ENCODE data around the gene BRWD1.

BRWD1 gene

DNA sequence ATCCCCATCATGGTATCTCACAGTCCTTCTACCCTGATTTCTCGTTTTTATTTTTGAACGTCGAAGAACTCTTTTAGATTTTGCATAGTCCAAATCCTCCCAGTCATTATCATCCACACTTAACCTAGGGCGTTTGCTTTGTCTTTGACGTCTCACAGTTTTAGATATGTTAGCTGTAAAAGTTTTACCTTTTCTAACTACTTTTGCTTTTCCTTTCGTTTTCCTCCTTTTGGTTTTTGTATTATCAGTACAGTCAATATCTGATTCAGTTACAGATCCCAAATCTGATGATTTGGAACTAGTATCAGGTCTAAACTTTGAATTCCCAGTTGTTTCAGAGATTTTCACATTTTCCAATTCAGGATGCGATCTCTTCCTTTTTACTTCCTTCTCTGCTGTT lies 117.1 kb downstream of the BRWD1 start:
- no peak for DNase-seq

DNA sequence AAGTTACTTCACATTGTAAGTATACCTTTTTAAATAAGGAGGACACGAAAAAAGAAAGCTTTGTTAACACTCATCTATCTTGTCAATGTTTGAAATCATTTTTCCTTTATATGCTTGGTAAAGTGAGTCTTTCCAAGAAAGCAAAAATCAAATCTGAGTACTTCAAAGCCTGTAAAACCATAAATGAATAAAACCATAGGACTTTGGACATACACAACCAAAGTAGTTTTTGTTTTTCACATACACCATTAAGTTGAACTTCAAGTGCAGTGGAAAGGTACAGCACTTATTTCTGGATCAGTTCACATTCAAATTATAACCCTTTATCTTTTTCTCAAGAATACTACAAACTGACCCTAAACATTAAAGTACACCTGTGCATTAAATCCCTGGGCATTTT lies 120.1 kb downstream of the BRWD1 start:
- no peak for DNase-seq

DNA sequence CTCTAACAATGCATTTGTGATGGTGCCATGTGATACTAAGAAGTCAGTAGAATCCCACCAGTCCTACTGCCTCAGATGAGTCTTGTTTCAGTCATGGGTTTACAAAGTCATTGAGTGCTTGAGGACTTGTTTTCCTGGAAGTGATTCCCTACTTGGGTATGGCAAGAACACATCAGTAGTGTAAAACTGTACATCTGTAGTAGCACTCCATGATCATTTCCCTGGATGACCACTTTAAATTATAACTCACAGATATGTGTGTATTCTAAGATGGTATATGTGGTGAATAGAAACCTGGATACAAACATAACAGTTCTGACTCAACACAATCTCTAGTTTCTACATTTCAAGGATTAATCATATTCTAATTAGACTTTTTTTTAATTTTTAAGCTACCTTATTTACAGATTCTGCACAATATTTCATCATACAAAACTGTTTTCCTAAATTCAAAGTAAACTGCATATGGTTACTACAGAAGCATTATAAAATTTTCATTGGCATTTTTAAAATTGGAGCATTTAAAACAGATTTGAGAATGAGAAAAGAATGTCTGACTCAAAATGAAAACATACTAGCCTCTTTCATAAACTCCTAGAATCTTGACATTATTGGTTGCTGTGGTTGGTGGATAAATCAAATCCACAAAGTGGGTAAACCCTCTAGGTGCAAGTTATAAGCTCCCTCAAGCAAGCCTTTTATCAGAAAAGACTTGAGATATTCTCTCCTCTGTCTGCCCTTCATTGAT lies 123.4 kb downstream of the BRWD1 start:
- DNase-seq, result no peak

DNA sequence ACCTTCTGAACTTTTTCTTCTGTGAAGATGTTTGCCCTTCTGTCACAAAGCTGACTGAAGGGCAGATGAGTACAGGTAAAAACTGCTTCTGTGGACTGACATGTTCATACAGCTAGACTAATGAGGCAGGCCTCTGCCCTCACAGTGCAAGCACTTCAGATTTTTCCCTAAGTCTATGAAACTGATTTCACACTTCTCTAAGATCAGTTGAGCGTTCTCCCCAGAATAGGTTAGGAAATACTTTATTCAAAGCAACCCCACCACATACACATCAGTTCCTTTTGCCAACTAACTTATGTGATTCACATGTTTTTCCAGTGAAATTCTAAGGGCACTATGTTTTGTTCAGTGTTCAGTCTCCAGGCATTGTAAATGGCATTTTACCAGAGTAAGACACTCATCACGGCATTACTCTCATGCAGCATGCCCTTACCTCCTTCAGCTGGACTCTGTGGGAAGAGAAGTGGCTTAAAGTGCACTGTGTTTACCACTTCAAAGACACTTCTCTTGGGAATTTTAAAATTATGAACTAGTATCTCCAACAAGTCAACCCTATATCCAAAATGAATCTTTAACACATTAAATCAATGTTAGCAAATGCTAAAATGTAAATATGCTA lies 124.8 kb downstream of the BRWD1 start:
- no peak for DNase-seq

DNA sequence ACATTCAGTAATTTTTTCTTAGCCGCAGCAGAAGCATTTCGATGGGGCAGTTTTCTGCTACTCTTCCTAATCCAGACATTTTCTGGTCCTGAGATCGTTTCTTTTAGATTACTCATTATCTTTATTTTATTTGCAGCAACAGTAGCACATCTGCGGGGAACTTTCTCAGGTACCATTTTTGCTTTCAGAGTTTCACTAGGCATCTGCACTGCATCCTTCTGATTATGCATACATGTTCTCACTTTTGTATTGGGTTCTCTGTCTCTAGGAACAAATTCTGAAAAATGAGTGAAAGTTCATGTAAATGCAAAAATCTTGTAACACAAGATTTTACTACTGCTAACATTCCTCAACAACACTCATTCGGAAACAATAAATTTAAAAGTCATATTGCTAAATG lies 126.3 kb downstream of the BRWD1 start:
- no peak for DNase-seq

DNA sequence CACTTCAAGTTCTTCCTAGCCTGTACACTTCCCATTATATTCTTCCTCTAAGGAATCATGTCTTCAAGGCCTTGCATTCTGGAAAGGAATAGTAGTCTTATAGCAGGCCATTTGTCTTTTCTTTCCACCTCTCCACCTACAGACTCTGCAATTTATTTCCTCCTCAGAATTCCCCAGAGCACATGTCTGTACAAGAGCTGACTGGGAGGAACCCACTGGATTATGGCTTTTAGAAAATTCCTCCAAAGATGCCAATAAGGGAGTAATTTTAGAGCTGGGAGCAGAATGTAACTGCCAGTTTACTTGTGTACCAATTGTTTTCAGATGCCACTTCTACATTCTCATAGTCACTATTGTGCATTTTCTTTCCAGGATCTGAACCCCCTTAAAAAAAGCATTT lies 126.8 kb downstream of the BRWD1 start:
- no peak for DNase-seq

DNA sequence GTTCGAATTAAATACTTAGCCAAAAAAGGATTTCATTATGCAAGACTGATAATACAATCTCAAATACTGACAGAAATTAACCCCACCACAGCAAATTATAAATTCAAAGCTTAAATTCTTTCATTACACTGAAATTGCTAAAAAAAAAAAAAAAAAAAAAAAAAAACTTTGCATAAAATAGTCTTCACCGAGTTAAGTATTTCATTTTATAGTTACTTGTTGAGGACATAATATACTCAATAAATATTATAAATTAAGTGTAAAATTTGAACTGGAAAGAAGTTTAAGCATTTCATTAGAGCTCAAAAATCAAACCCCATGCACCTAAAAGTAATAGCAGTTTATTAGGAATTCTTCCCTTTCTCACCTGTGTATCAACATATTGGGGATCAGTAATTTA lies 128.3 kb downstream of the BRWD1 start:
- DNase-seq, result no peak

DNA sequence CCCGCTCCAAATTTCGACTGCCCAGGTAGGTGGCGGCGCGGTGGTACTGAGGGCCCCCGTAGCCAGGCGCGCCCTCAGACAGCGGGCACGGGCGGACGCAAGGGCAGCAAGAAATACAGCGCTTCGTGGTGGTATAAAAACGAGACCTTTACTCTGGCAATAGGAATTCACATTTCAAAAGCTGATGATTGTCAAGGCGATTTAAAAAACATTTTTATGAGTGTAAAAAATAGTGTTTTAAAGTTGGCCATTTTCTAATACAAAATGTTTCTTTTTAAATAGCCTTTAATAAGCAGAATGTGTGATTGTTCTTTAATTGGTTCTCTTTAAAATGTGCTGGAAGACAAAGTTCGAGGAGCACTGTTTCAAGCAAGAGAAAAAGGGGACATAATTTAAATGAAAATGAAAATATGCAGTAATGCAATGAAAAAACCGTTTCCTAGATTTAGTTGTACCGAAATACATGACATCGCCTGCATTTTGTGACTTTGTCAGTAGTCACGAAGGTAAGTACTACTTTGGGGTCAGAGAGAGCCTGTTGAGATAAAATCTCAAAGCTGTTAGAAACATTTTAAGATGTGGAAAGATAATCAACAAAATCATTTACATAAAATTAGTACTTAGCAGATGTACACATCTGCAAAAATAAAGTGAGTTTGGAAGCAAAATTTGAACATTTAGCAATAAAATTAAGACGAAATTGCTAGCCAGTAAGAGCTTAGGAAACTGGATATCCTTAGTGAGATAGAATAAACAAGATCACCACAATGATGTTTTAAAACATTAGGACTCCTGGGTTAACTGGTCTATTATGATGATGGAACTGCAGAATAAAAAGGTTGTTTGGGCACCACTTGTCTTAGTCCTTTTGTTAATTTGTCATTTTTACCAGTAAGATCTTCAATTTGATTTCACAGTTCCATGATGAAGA lies 129.1 kb downstream of the BRWD1 start:
- no peak for DNase-seq

DNA sequence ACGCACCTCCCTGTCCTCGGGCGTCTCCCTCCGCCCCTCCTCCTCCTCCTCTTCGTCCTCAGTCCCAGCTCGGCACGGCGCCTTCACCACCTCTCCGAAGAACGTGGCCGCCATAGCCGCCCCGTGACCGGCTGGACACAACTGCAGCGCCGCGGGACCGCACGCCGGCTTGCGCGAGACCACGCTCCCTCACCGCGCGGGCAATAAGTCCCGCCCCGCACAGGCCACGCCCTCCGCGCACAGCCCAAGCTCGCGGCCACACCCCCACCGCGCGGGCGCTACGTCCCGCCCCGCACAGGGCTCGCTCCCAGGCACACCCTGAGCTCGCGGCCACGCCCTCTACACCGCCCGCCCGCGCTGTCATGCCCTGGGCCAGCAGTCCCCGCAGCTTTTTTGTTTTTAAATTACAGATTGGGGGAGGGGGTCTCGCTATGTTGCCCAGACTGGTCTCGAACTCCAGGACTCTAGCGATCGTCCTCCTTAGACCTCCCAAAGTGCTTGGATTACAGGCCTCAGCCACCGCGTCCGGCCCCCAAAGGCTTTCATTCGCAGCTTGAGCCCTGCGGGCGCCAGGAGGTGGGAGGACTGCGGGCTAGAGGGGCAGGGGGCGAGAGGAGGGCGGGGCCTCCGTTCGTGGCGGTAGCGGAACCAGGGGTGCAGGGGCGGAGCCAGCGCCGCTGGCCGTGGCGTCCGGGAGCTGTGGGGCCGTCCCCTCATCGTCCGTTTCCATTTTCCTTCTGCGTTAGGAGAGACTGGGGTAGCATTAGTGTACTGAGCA lies 130.0 kb downstream of the BRWD1 start, which contains the start of gene PSMG1:
PSMG1 (minus strand) TSS at position 180 of the 778 bp plus-strand sequence; CDS start at position 114, 66 bp downstream.
- DNase-seq, result peak; percentile 97 to 98

DNA sequence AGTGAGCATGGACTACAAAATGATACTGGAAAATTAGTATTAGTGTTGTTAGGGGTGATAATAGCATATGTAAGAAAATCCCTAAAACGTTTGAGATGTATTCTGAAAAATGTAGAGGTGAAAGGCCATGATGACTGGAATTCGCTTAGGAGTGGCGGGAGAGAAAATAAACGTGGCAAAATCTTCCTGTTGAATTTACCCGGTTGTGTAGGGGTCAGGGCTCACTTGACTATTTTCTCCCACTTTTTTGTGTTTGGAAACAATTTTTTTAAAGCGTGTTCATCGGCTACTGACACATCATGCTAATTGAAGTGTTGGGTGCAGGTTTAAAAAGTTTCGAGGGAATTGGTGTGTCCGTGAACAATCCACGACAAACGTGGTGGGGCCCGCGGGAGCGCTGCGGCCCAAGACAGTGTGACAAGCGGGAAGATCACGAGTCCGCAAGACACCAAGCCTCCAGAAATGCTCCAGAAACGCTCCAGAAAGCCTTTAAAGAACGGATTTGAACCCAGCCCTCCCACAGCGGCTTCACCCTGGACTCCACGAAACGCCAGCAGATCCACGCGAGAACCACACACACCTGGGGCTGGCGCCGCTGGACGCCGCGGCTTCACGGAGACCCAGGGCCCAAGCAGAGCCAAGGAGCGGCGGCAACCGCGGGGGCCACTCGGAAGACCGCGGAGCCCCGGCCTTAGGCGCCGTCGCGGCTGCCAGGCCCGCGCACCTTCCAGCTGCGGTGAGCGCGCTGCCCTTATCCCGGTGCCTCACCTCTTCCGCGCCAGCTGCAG lies 130.8 kb downstream of the BRWD1 start:
- no peak for DNase-seq

DNA sequence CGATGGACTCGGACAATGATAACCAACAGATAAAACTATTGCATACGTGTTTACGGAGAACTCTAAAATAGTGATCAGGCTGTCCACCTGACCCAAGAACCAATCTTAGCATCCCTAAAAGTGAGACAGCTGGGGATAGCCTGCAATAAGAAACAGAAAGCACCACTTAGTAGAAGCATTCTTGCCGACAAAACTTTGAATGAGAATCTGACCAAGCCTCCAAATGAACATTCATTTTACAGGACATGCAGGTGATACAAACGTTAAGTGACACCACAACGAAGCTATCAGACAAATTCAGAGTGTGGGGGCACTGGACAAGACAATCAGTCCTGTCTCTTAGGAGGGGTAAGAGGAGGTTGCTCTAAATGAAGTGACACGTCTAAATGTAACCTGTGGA lies 131.4 kb downstream of the BRWD1 start:
- DNase-seq, result no peak

DNA sequence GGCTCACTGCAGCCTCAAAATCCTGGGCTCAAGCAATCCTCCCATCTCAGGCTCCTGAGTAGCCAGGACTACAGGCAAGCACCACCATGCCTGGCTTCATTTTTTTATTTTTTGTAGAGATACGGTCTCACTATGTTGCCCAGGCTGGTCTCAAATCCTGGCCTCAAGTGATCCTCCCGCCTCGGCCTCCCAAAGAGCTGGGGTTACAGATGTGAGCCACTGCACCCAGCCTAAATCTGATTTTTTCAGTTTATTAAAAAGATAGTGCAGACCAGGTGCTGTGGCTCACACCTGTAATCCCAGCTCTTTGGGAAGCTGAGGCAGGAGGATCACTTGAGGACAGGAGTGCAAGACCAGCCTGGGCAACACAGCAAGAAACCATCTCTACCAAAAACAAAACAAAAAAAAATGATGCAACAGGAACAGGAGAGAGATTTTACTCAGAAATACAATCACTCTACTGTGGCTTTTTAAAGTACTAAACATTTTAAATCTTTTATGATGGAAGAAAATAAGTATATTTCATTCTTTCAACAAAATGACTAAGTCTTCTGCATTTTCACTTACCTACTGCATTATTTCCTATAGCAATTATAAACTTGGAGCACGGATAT lies 132.1 kb downstream of the BRWD1 start:
- DNase-seq, result no peak

DNA sequence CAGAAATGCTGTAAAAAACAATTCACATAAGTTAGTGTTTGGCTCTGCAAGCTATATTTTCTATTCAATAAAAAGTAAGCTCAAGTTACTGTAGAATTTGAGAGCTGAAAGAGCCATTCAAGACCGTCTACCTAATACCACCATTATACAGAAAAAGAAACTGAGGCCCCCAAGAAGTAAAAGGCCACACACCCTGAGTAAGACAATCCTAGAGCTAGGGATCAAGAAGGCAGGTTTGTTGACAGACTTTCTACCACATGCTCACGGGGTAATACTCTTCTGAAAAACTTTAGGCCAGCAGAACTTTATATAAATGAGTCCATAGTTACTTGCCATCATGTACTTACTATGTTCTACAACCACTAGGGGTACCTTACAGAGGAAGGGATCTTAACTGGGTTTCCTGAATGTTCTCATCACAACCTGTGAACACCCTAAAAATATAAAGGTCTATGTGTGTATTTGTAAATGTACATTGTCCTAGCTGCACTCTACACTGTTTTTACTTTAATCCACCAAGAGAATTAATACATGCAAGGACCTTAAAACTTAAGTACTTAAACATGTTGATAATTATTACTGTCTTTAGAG lies 132.9 kb downstream of the BRWD1 start:
- no peak for DNase-seq

DNA sequence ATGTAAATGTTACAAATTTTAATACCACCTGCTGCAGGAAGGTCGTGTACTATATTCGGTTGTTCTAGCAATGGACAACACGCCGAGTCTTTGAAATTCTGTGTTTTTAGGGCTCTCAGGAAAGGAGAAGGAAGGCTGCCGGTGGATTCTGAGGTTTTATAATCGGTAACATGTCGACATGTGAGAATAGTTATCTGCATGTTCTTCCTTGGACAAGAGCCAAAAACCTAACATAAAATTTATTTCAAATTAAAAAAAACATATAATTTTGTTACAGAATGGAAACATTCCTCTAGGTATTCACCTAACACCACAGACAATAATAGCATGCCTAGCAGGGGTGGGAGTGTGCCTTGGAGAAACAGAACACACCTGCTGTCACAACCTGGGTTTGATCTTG lies 135.0 kb downstream of the BRWD1 start:
- no peak for DNase-seq

DNA sequence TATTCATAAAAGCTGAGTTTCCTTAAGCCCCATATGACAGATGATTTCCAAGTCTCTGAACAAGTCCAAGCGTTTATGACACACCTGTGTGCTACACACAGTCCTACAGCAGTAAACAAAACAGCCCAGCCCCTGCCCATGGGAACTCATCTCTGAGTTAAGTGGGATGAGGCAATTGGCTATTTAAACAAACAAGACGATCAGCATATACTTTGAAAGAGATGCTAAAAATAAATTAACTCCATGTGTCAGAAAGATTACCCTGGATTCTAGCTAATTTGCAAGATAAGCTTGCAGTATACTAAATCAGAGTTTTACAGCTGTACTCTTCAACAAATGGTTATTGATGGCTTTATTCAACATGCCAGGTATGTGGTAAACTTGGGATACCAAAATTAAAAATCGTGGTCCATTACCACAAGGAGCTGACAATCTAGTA lies 137.1 kb downstream of the BRWD1 start:
- no peak for DNase-seq

DNA sequence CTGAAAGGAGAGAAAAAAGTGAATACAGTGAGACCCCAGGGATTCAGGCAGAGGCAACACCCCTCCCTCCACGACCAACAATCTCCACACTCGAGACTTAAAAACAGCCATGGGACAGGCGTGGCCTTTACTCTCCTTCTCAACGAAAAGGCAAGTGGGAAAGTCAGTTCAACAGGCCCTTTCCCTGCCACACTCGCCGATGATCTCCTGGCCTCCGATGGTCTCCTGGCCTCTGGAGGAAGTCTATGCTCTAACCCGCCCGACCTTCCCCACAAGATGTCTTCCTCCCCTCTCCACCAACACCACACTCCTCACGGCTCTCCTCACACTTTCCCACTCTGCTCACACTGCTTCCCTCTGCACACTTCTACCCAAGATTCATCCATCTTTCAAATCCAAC lies 137.8 kb downstream of the BRWD1 start:
- DNase-seq, result no peak

DNA sequence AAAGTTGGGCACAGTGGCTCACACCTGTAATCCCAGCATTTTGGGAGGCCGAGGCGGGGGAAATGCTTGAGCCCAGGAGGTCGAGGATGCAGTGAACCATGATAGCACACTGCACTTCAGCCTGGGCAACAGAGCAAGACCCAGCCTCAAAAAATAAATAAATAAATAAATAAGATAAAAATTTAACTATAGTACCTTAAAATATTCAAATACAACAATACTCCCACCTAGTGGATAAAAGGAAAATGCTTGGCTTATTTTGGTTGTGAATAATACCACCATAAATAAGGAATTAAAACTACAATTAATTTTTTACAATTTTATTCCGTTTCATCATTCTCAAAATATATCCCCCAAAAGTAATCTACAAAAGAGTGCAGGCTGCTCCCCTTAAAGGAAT lies 138.3 kb downstream of the BRWD1 start:
- DNase-seq, result no peak

DNA sequence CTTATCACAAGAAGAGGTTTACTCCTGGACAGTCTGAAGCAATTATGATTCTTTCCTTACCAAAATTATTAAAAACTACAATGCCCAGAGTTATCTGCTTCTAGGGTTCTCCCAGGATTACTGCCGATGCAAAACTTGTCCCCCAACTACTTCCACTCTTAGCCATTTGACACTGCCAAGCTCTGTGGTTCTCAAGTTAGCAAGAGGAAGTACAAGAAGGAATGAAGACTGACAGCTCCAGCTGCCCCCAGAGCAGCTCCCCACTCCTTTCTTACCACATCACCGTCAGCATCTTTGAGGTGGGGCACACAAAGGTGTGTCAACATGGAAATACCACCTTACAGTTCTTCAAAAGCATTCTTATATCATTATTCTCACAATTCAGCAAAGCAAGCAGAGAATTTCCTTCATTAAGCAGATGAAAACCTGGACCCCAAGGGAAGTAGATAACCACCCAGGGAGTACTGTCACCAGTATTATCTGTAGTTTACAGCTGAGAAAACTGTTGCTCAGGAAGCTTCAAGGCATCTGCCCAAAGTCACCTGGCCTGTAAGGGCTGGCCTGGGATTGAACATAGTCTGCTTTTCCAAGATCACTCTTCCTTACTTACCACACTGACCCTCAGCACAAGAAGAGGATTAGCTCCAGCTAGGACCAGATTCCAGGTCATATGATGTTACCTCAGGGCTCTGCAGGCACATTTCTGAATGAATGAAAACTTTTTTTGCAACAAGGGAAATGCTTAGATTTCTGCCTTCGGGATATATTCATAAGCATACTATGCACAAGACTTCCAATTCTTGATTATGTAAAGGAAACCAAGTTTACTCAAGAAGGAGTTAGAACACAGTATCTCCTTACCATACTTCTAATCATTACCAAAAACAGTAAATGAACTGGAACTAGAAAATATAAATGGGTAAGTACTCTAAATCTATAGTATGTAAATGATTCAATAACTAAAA lies 139.4 kb downstream of the BRWD1 start:
- DNase-seq, result no peak

DNA sequence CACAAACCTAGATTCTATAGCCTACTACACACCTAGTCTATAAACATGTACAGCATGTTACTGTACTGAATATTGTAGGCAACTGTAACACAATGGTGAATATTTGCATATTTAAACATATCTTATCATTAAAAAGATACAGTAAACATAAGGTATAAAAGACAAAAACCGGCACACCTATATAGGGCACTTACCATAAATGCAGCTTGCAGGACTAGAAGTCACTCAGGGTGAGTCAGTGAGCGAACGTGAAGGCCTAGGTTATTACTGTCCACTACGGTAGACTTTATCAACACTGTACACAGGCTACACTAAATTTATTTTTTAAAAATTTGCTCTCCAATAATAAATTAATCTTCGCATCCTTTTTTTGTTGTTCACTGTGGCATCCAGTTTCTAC lies 143.5 kb downstream of the BRWD1 start:
- no peak for DNase-seq

DNA sequence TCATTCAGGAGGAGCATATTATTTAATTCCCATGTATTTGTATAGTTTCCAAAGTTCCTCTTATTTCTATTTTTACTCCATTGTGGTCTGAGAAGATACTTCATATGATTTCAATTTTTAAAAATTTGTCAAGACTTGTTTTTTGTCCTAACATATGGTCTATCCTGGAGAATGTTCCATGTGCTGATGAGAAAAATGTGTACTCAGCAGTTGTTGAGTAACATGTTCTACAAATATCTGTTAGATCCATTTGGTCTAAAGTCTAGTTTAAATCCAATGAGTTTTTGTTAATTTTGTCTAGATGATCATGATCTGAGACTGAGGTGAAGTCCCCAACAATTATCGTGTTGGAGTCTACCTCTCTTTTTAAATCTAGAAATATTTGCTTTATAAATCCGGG lies 144.6 kb downstream of the BRWD1 start:
- DNase-seq, result no peak
